Activated CD4-positive, alpha-beta T cell treated with anti-CD3 and anti-CD28 coated beads for 24 hours (primary cell): ENCODE results near the gene TXN.
"Not testable (repeated sequence)": the region's sequence is repeated elsewhere in the genome, so short reads cannot be mapped to it uniquely, and the experiment has no call there.

Experiments
- DNase-seq, 2 donors: peaks; one replicate each; pipeline ENCODE4 v3.0.0-alpha.2; 2020; ENCODE audit warnings: low read depth in 2 of 2

The TXN gene

DNA sequence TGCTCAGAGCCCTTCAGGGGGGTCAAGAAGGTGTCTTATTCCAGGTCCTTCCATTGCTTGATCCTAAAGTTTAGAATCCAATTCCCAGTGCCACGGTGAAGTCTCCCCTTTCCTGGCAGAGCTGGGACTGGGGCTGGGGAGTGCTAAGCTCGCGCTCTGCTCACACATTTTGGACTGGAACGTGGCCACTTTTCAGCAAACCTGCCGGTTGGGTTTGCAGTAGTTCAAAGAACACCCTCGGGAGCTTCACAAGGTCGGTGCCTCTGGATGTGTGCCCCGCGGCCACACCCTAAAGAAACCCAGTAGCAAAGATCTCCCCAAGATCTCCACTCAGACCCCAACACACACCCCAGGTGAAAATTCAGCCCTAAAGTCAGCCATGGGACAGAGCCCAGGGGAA is 48.3 kb downstream of the TXN start, which contains the start of gene C9orf152:
TSS of gene C9orf152 (minus strand) at position 129 of the 400 bp plus-strand sequence. CDS start 580 bp downstream, outside the sequence.
- no peak for DNase-seq

GRCh38 chr9:110207071-110207641 is 49.2 kb downstream of the TXN start:
- DNase-seq = no peak

DNA sequence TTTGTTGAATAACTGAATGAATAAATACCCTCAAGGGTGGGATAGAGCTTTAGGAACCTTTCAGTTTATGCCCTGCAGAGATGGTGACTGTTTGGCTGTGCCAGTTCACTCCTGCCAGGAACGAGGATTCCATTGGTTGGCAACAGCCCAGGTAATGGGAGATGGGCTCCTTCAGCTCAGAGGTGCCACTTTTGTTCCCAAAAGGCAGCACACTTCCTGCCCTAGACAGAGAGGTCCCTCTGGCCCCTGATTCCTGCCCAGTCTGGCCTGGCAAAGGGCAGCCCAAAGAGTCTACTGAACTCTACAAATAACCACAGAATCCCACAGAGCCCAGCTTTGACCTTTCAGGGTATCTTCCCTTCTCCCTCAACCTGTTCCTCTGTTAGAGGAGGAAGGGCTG is 49.9 kb downstream of the TXN start:
- no peak for DNase-seq

DNA sequence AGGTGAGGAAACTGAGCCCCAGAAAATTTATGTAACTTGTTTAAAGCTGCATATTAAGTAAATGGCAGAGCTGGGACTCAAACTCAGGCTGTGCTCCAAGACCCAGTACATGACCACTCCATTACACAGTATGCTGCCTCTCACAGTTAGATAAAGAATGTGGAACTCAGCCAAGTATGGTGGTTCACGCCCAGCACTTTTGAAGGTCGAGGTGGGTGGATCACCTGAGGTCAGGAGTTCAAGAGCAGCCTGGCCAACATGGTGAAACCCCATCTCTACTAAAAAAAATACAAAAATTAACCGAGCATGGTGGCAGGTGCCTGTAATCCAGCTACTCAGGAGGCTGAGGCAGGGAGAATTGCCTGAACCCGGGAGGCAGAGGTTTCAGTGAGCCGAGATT is 50.7 kb downstream of the TXN start:
- not testable (repeated sequence) for DNase-seq

GRCh38 chr9:110202232-110202631 is 54.1 kb downstream of the TXN start:
- no peak for DNase-seq

- no peak for DNase-seq
Measured at GRCh38 chr9:110199643-110200042, 56.7 kb downstream of the TXN start.

DNA sequence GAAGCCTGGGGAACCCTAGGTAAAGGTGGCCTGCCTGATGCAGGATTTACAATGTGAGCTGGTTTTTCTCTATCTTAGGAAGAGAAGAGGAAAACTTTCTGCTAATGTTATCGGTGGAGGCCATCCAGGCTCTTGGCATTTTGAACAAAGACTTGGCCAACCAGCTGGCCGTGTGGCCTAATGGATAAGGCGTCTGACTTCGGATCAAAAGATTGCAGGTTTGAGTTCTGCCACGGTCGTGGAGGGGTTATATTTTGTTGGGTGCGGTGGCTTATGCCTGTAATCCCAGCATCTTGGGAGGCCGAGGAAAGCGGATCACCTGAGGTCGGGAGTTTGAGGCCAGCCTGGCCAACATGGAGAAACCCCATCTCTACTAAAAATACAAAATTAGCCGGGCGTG is 58.0 kb downstream of the TXN start:
- DNase-seq = no peak

- DNase-seq = no peak
Measured at GRCh38 chr9:110197330-110198187, 58.7 kb downstream of the TXN start.

- not testable (repeated sequence) for DNase-seq
Measured at GRCh38 chr9:110196084-110196499, 60.2 kb downstream of the TXN start.
